GM23248 (cell line): ENCODE measurements around the gene ERAS. TPM values are rescaled to one million over a fixed set of nuclear protein-coding genes. Genes with fewer than 3 reads are reported as not detected.

ENCODE experiments used
- DNase-seq: peaks from one replicate; pipeline ENCODE4 v3.0.0-alpha.2; 2015
- H2AFZ ChIP-seq: fragments of 200-600 bp; sonication (generic); 2 replicates; pipeline ENCODE4 v1.6.1; 2016; ENCODE audit warnings: antibody characterized with exemption
- H3F3A ChIP-seq: fragments of 200-600 bp; sonication (generic); 2 replicates; pipeline ENCODE4 v1.6.1; 2016; ENCODE audit warnings: mild to moderate bottlenecking, antibody characterized with exemption, mixed run types; ENCODE audit not compliant: insufficient read depth
- H3K27ac ChIP-seq: fragments of 200-600 bp; sonication (generic); 2 replicates; pipeline ENCODE4 v1.5.1; 2016; ENCODE audit warnings: mild to moderate bottlenecking
- H3K27me3 ChIP-seq: fragments of 200-600 bp; sonication (generic); replicated peaks from 2 replicates; pipeline ENCODE4 v1.6.1; 2016; ENCODE audit warnings: mild to moderate bottlenecking; ENCODE audit not compliant: insufficient read depth
- H3K36me3 ChIP-seq: fragments of 200-600 bp; sonication (generic); 2 replicates; pipeline ENCODE4 v1.6.1; 2016; ENCODE audit warnings: low read depth, mild to moderate bottlenecking
- H3K4me1 ChIP-seq: fragments of 200-600 bp; sonication (generic); 2 replicates; pipeline ENCODE4 v1.6.1; 2016; ENCODE audit warnings: mild to moderate bottlenecking; ENCODE audit not compliant: insufficient read depth
- H3K4me2 ChIP-seq: fragments of 200-600 bp; sonication (generic); one replicate; pipeline ENCODE4 v1.6.1; 2016; ENCODE audit warnings: mild to moderate bottlenecking; ENCODE audit not compliant: unreplicated experiment
- H3K4me3 ChIP-seq: fragments of 200-600 bp; sonication (generic); 2 replicates; pipeline ENCODE4 v1.5.1; 2016; ENCODE audit warnings: mild to moderate bottlenecking
- H3K79me2 ChIP-seq: fragments of 200-600 bp; sonication (generic); 2 replicates; pipeline ENCODE4 v1.6.1; 2016; ENCODE audit warnings: mild to moderate bottlenecking; ENCODE audit not compliant: insufficient read depth
- H3K9ac ChIP-seq: fragments of 200-600 bp; sonication (generic); 2 replicates; pipeline ENCODE4 v1.6.1; 2016; ENCODE audit warnings: mild to moderate bottlenecking
- H3K9me2 ChIP-seq: fragments of 200-600 bp; sonication (generic); 2 replicates; pipeline ENCODE4 v1.6.1; 2016; ENCODE audit warnings: mixed run types, mild to moderate bottlenecking, moderate library complexity; ENCODE audit not compliant: insufficient read depth
- H3K9me3 ChIP-seq: fragments of 200-600 bp; sonication (generic); one replicate; pipeline ENCODE4 v1.6.1; 2017; ENCODE audit warnings: low read depth
- H4K20me1 ChIP-seq: fragments of 200-600 bp; sonication (generic); 2 replicates; pipeline ENCODE4 v1.6.0; 2016; ENCODE audit not compliant: insufficient read depth
- EZH2 ChIP-seq: fragments of 200-600 bp; sonication (generic); IDR thresholded peaks from 2 replicates; pipeline ENCODE4 v1.6.1; 2018; ENCODE audit warnings: antibody characterized with exemption, mild to moderate bottlenecking; ENCODE audit not compliant: insufficient read depth, poor library complexity, severe bottlenecking
- EZH2phosphoT487 ChIP-seq: fragments of 200-600 bp; sonication (generic); IDR thresholded peaks from 2 replicates; pipeline ENCODE4 v1.6.1; 2018; ENCODE audit warnings: antibody characterized with exemption, moderate library complexity, mild to moderate bottlenecking, low read depth; ENCODE audit not compliant: insufficient read depth
- WGBS, 2 experiments: methylation state at CpG; one replicate each; pipeline ENCODE4 v1.1.6; 2015 to 2017; ENCODE audit warnings: low lambda C conversion rate in 2 of 2, low coverage in 1 of 2; ENCODE audit errors: missing lambda C conversion rate in 2 of 2; 5-methylcytosine and 5-hydroxymethylcytosine counted together
- in situ Hi-C: fragments of 300-500 bp; cut with MboI; formaldehyde crosslinking; loops from 2 replicates; pipeline ENCODE4 v1.15.0; 2020
- polyA plus RNA-seq: library from polyadenylated mRNA; unstranded; fragments of >200 nt; fragmentation: Nextera tagmentation; extraction: Ambion mirVana; gene quantifications from 2 replicates; pipeline ENCODE4 v1.2.1, GENCODE V29; 2016
- total RNA-seq: library from RNA; depleted of rRNA; stranded (reverse); fragments of >200 nt; shearing (Covaris generic); gene quantifications from 2 replicates; pipeline ENCODE4 v1.2.3, GENCODE V29; 2014

Gene ERAS
- total and polyA plus RNA-seq, 2 experiments from 2014 or later: not detected

DNA sequence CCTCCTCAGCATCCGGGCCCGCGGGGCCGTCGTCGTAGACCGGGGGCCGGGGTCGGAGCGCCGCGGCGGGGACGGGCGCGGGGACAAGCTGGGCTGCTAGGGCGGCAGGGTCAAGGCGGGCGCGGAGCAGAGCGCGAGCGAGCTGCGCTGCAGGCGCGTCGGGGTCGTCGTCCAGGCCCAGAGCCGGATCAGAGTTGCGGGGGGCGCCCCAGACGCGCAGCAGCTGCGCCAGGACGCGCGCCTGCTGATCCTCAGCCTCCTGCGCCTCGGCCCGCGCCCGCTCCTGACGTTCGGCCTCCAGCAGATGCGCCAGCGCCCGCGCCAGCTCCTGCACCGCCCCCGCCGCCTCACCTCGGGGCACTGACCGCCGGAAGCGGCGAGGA lies 5.6 kb downstream of the ERAS start:
- 66 to 72% methylated on average over 2 to 19 of the region's 57 CpGs for WGBS, 2 experiments
- H3F3A ChIP-seq: no peaks in the 10 kb centered on the region
- no peak overlapping the region for H3K9ac ChIP-seq
- H3K27me3 ChIP-seq: 0 out of 2 replicates have a peak, but pooled peaks cover 4% of the 10 kb centered on the region
- no peak overlapping the region for H3K27ac ChIP-seq
- no peaks in the 10 kb centered on the region for H4K20me1 ChIP-seq
- H3K4me2 ChIP-seq: no peak overlapping the region
- no peaks in the 10 kb centered on the region for H3K79me2 ChIP-seq
- H3K9me3 ChIP-seq: no peaks in the 10 kb centered on the region
- H2AFZ ChIP-seq: no peak overlapping the region
- in situ Hi-C loops: no loop called here
- no peak for TF ChIP-seq EZH2
- TF ChIP-seq EZH2phosphoT487: no peak
- H3K9me2 ChIP-seq: no peaks in the 10 kb centered on the region
- H3K4me1 ChIP-seq: no peaks in the 10 kb centered on the region
- H3K36me3 ChIP-seq: no peaks in the 10 kb centered on the region
- H3K4me3 ChIP-seq: no peak overlapping the region
- no peak for DNase-seq

GRCh38 chrX:48833542-48834138 lies 7.3 kb downstream of the ERAS start:
- H3K36me3 ChIP-seq: no peaks in the 10 kb centered on the region
- DNase-seq: no peak
- in situ Hi-C loops: no loop called here

GRCh38 chrX:48834383-48834709 lies 8.0 kb downstream of the ERAS start:
- TF ChIP-seq EZH2 (no peak), EZH2phosphoT487 (no peak)
- no peaks in the 10 kb centered on the region for H3K36me3 ChIP-seq
- no peaks in the 10 kb centered on the region for H4K20me1 ChIP-seq
- no peak overlapping the region for H3K4me3 ChIP-seq
- H3K9ac ChIP-seq: no peak overlapping the region
- no peak overlapping the region for H3K4me2 ChIP-seq
- 6 to 40% methylated on average over 2 to 6 of the region's 7 CpGs for WGBS, 2 experiments
- H3F3A ChIP-seq: no peaks in the 10 kb centered on the region
- H3K27me3 ChIP-seq: 0 out of 2 replicates have a peak, but pooled peaks cover 4% of the 10 kb centered on the region
- H3K79me2 ChIP-seq: no peaks in the 10 kb centered on the region
- H3K9me3 ChIP-seq: no peaks in the 10 kb centered on the region
- H2AFZ ChIP-seq: no peak overlapping the region
- in situ Hi-C loops: no loop called here
- H3K9me2 ChIP-seq: no peaks in the 10 kb centered on the region
- DNase-seq: no peak
- H3K4me1 ChIP-seq: no peaks in the 10 kb centered on the region
- H3K27ac ChIP-seq: no peak overlapping the region

More at GRCh38 chrX:48833542-48834138, 7.3 kb downstream of the ERAS start:
- H3K9me3 ChIP-seq: no peaks in the 10 kb centered on the region
- no peak overlapping the region for H3K9ac ChIP-seq
- H2AFZ ChIP-seq: no peak overlapping the region
- no peaks in the 10 kb centered on the region for H3F3A ChIP-seq
- no peak overlapping the region for H3K4me2 ChIP-seq
- WGBS, 2 experiments: 23 to 31% methylated on average over 9 of the region's 9 CpGs
- no peaks in the 10 kb centered on the region for H3K79me2 ChIP-seq
- H4K20me1 ChIP-seq: no peaks in the 10 kb centered on the region
- no peaks in the 10 kb centered on the region for H3K4me1 ChIP-seq
- H3K9me2 ChIP-seq: no peaks in the 10 kb centered on the region
- 0 out of 2 replicates have a peak, but pooled peaks cover 4% of the 10 kb centered on the region for H3K27me3 ChIP-seq
- no peak overlapping the region for H3K27ac ChIP-seq
- TF ChIP-seq EZH2: no peak
- TF ChIP-seq EZH2phosphoT487: no peak
- no peak overlapping the region for H3K4me3 ChIP-seq

DNA sequence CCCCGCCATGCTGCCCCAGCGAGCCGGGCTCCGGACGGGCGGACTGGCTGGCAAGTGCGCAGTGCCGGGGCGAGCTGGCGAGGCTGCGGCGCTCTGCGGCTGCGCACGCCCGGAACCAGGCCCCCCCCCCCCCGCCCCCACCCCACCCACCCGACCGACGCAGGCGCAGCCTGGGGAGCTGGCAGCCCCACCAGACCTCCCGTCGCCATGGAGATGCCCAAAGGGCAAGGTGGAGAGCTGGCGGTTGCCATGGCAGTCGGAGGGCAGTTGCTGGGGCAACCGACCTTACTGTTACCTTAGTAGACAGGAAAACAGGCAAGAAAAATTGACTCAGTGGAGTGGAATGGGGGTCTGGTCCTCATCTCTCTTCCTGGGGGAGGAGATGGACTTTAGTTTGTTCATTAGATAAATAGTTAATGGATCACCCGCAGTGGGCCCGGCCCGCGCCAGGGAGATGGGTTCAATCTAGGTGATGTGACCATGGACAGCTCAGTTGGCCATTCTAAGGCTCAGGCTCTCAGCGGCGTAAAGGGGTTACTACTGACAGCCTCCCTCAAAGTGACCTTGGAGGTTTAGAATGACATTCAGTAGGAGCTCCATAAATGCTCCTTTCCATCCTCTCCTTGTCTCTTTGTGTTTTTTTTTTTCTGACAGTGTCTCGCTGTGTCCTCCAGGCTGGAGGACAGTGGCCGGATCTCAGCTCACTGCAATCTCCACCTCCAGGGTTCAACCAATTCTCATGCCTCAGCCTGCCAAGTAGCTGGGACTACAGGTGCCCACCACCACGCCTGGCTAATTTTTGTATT lies 9.4 kb downstream of the ERAS start, which contains the start of gene PCSK1N:
TSS of gene PCSK1N (minus strand) at position 87 of the 806 bp plus-strand sequence. CDS start at position 9, 78 bp downstream.
- no peak for DNase-seq

More for the DNA sequence above, 9.4 kb downstream of the ERAS start, which contains the start of gene PCSK1N:
- no peaks in the 10 kb centered on the region for H3K36me3 ChIP-seq
- no peak within 1 kb of the TSS for H3K27ac ChIP-seq
- H3K9ac ChIP-seq: no peak within 1 kb of the TSS
- WGBS, 2 experiments: 12 to 27% methylated on average over 8 to 17 of the region's 35 CpGs
- no peaks in the 10 kb centered on the region for H3K9me2 ChIP-seq
- H3K9me3 ChIP-seq: no peaks in the 10 kb centered on the region
- H3K79me2 ChIP-seq: no peaks in the 10 kb centered on the region
- 0 out of 2 replicates have a peak, but pooled peaks cover 4% of the 10 kb centered on the region for H3K27me3 ChIP-seq
- TF ChIP-seq EZH2phosphoT487 (no peak), EZH2 (no peak)
- no peaks in the 10 kb centered on the region for H4K20me1 ChIP-seq
- H3F3A ChIP-seq: no peaks in the 10 kb centered on the region
- in situ Hi-C loops: no loop called here
- 0 out of 2 replicates have a peak within 1 kb of the TSS, but pooled peaks have one; percentile 15 for H3K4me3 ChIP-seq
- no peak within 1 kb of the TSS for H3K4me2 ChIP-seq
- no peak within 1 kb of the TSS for H2AFZ ChIP-seq
- no peaks in the 10 kb centered on the region for H3K4me1 ChIP-seq
